Measurements from ENCODE around the gene TEX29. TPM values are rescaled to one million over a fixed set of nuclear protein-coding genes. Genes with fewer than 3 reads are reported as not detected.

TEX29 gene
- total RNA-seq, 1 experiment from 2014 or later = not detected

GRCh38 chr13:111339366-111340143, 19.1 kb downstream of the TEX29 start:
- intact Hi-C loops (cut with micrococcal nuclease; ENCODE audit: unreplicated experiment) = no loop called here
- H3K4me3 Mint-ChIP-seq (ENCODE audit: unreplicated experiment) = no peak overlapping the region
- Histone ChIP-seq H3K4me3 (ENCODE audit: low read depth, low read length) (no peak overlapping the region), H3K36me3 (ENCODE audit: control insufficient read depth, insufficient read depth, low read length) (no peaks in the 10 kb centered on the region), H3K9me3 (no peaks in the 10 kb centered on the region), H3K27me3 (replicated peaks; ENCODE audit: control insufficient read depth, insufficient read depth, low read length) (no peaks in the 10 kb centered on the region), H3K4me1 (no peaks in the 10 kb centered on the region)
- no peak overlapping the region for H3K27ac Mint-ChIP-seq (ENCODE audit: unreplicated experiment)
- H3K36me3 Mint-ChIP-seq (ENCODE audit: insufficient read depth, unreplicated experiment) = no peaks in the 10 kb centered on the region
- DNase-seq = no peak
- no peaks in the 10 kb centered on the region for H3K4me1 Mint-ChIP-seq (ENCODE audit: low read depth, unreplicated experiment)
- ChIA-PET CTCF (no interaction called here), POLR2A (no interaction called here)
- peaks cover 5% of the 10 kb centered on the region for H3K27me3 Mint-ChIP-seq (ENCODE audit: insufficient read depth, unreplicated experiment)
- no peak for TF ChIP-seq CTCF (IDR thresholded peaks at IDR 0.05; ENCODE audit: insufficient read depth in 1 of 2, low read depth in 1 of 2, low read length in 1 of 2, severe bottlenecking in 1 of 2, unreplicated experiment in 1 of 2)
- no TSS peak for BruUV-seq (replicated peaks)
- no peaks in the 10 kb centered on the region for H3K9me3 Mint-ChIP-seq (ENCODE audit: unreplicated experiment)

GRCh38 chr13:111341886-111342285, 21.4 kb downstream of the TEX29 start:
- H3K9me3 ChIP-seq = no peaks in the 10 kb centered on the region
- ChIA-PET POLR2A (no interaction called here), CTCF (no interaction called here)
- no peak for TF ChIP-seq CTCF (IDR thresholded peaks at IDR 0.05; ENCODE audit: insufficient read depth in 1 of 2, low read depth in 1 of 2, low read length in 1 of 2, severe bottlenecking in 1 of 2, unreplicated experiment in 1 of 2)
- no peaks in the 10 kb centered on the region for H3K36me3 Mint-ChIP-seq (ENCODE audit: insufficient read depth, unreplicated experiment)
- no peaks in the 10 kb centered on the region for H3K9me3 Mint-ChIP-seq (ENCODE audit: unreplicated experiment)
- no peak overlapping the region for H3K27ac Mint-ChIP-seq (ENCODE audit: unreplicated experiment)
- H3K27me3 ChIP-seq (replicated peaks; ENCODE audit: control insufficient read depth, insufficient read depth, low read length) = no peaks in the 10 kb centered on the region
- H3K4me1 Mint-ChIP-seq (ENCODE audit: low read depth, unreplicated experiment) = no peaks in the 10 kb centered on the region
- intact Hi-C loops (cut with micrococcal nuclease; ENCODE audit: unreplicated experiment) = no loop called here
- no peak overlapping the region for H3K4me3 ChIP-seq (ENCODE audit: low read depth, low read length)
- BruUV-seq (replicated peaks) = no TSS peak
- H3K4me1 ChIP-seq = no peaks in the 10 kb centered on the region
- H3K36me3 ChIP-seq (ENCODE audit: control insufficient read depth, insufficient read depth, low read length) = no peaks in the 10 kb centered on the region
- no peak overlapping the region for H3K4me3 Mint-ChIP-seq (ENCODE audit: unreplicated experiment)
- H3K27me3 Mint-ChIP-seq (ENCODE audit: insufficient read depth, unreplicated experiment) = peaks cover 5% of the 10 kb centered on the region
- no peak for DNase-seq

DNA sequence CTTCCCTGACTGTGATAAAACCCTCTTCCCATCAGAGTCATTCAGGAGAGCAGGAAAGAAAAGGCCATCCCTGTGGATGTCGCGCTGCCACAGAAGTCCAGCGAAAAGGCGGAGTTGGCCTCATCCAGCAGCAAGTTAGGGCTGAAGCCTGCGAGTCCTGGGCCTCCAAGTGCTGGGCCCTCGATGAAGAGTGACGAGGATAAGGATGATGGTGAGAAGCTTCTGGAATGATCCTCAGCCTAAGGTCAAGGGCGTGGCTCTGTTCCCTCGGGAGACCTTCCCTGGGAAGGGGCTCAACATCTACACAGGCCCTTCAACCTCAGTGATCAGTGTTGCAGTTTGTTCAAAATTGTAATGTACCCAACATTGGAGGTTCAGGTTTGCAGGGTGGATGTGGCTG, 22.3 kb downstream of the TEX29 start:
- Mint-ChIP-seq H3K4me3 (ENCODE audit: unreplicated experiment) (no peak overlapping the region), H3K4me1 (ENCODE audit: low read depth, unreplicated experiment) (no peaks in the 10 kb centered on the region), H3K36me3 (ENCODE audit: insufficient read depth, unreplicated experiment) (no peaks in the 10 kb centered on the region), H3K27ac (ENCODE audit: unreplicated experiment) (no peak overlapping the region), H3K27me3 (ENCODE audit: insufficient read depth, unreplicated experiment) (peaks cover 3% of the 10 kb centered on the region), H3K9me3 (ENCODE audit: unreplicated experiment) (no peaks in the 10 kb centered on the region)
- Histone ChIP-seq H3K27me3 (replicated peaks; ENCODE audit: control insufficient read depth, insufficient read depth, low read length) (no peaks in the 10 kb centered on the region), H3K4me3 (ENCODE audit: low read depth, low read length) (no peak overlapping the region), H3K4me1 (no peaks in the 10 kb centered on the region), H3K36me3 (ENCODE audit: control insufficient read depth, insufficient read depth, low read length) (no peaks in the 10 kb centered on the region), H3K9me3 (no peaks in the 10 kb centered on the region)
- POLR2A ChIA-PET = no interaction called here
- intact Hi-C loops (cut with micrococcal nuclease; ENCODE audit: unreplicated experiment) = no loop called here
- CTCF ChIA-PET = no interaction called here
- no peak for DNase-seq
- no peak for TF ChIP-seq CTCF (IDR thresholded peaks at IDR 0.05; ENCODE audit: insufficient read depth in 1 of 2, low read depth in 1 of 2, low read length in 1 of 2, severe bottlenecking in 1 of 2, unreplicated experiment in 1 of 2)
- no TSS peak for BruUV-seq (replicated peaks)
